RWPE2 (cell line): ENCODE results near the gene CNOT2.

Experiments
- ATAC-seq: fragments of 200-7000 bp; cut with Tn5 transposase; 3 replicates; pipeline ENCODE4 v1.9.1; 2021; ENCODE audit warnings: low read depth
- DNase-seq: peaks from one replicate; pipeline ENCODE4 v3.0.0-alpha.2; 2020; ENCODE audit warnings: low spot score
- H3K27ac ChIP-seq: fragments of 450-650 bp; 2 replicates; pipeline ENCODE4 v1.5.1; 2017; ENCODE audit warnings: mild to moderate bottlenecking; ENCODE audit not compliant: poor library complexity, severe bottlenecking
- H3K27me3 ChIP-seq: fragments of 250-450 bp; sonication (Bioruptor Pico); 2 replicates; pipeline ENCODE4 v1.5.1; 2021; ENCODE audit warnings: mild to moderate bottlenecking, moderate library complexity; ENCODE audit not compliant: insufficient read depth, poor library complexity, severe bottlenecking
- H3K36me3 ChIP-seq: fragments of 250-450 bp; sonication (Bioruptor Pico); 2 replicates; pipeline ENCODE4 v1.5.1; 2020; ENCODE audit warnings: low read depth, mild to moderate bottlenecking, moderate library complexity
- H3K4me1 ChIP-seq: fragments of 250-450 bp; sonication (Bioruptor Pico); 2 replicates; pipeline ENCODE4 v1.5.1; 2021; ENCODE audit warnings: mild to moderate bottlenecking, moderate library complexity; ENCODE audit not compliant: insufficient read depth, poor library complexity, severe bottlenecking
- H3K4me3 ChIP-seq: fragments of 250-450 bp; sonication (Bioruptor Pico); 2 replicates; pipeline ENCODE4 v1.5.1; 2021; ENCODE audit warnings: mild to moderate bottlenecking, moderate library complexity; ENCODE audit not compliant: severe bottlenecking
- H3K9me3 ChIP-seq: fragments of 250-450 bp; sonication (Bioruptor Pico); 2 replicates; pipeline ENCODE4 v1.5.1; 2021; ENCODE audit warnings: mild to moderate bottlenecking, moderate library complexity; ENCODE audit not compliant: severe bottlenecking
- TF ChIP-seq, protein P1 (sequence below): fragments of 450-650 bp; IDR thresholded peaks from one replicate; pipeline ENCODE4 v1.5.1; 2017; ENCODE audit warnings: mild to moderate bottlenecking, moderate library complexity; ENCODE audit not compliant: poor library complexity, severe bottlenecking

The CNOT2 gene

DNA sequence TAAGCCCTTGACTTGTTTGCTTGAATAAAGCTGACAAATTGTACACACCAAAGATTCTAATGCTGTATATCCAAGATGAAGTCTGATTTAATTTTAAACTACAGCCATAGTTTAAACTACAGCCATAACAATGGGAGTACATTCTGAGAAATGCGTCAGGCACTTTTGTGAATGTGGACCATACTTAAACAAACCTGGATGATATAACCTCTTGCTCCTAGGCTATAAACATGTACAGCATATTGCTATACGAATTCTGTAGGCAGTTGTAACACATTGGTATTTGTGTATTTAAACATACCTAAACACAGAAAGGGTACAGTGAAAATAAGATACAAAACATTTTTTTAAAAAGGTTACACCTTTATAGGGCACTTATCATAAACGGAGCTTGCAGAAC lies 63.4 kb downstream of the CNOT2 start:
- no peak overlapping the region for H3K4me3 ChIP-seq
- H3K4me1 ChIP-seq: no peaks in the 10 kb centered on the region
- peaks cover 4% of the 10 kb centered on the region; the same call in 1 of the 2 replicates for H3K36me3 ChIP-seq
- no peaks in the 10 kb centered on the region for H3K27me3 ChIP-seq
- TF ChIP-seq, protein P1, sequence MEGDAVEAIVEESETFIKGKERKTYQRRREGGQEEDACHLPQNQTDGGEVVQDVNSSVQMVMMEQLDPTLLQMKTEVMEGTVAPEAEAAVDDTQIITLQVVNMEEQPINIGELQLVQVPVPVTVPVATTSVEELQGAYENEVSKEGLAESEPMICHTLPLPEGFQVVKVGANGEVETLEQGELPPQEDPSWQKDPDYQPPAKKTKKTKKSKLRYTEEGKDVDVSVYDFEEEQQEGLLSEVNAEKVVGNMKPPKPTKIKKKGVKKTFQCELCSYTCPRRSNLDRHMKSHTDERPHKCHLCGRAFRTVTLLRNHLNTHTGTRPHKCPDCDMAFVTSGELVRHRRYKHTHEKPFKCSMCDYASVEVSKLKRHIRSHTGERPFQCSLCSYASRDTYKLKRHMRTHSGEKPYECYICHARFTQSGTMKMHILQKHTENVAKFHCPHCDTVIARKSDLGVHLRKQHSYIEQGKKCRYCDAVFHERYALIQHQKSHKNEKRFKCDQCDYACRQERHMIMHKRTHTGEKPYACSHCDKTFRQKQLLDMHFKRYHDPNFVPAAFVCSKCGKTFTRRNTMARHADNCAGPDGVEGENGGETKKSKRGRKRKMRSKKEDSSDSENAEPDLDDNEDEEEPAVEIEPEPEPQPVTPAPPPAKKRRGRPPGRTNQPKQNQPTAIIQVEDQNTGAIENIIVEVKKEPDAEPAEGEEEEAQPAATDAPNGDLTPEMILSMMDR: no peak
- no peak for DNase-seq
- no peak for ATAC-seq
- H3K9me3 ChIP-seq: no peaks in the 10 kb centered on the region
- no peak overlapping the region for H3K27ac ChIP-seq

- Histone ChIP-seq H3K4me1 (no peaks in the 10 kb centered on the region), H3K36me3 (peaks cover 15% of the 10 kb centered on the region), H3K4me3 (no peak overlapping the region), H3K27me3 (no peaks in the 10 kb centered on the region), H3K9me3 (no peaks in the 10 kb centered on the region), H3K27ac (no peak overlapping the region)
- ATAC-seq: no peak
- TF ChIP-seq, protein P1: no peak
- no peak for DNase-seq
These were observed 64.6 kb downstream of the CNOT2 start for GRCh38 chr12:70307868-70308267.

GRCh38 chr12:70309348-70309747 lies 66.1 kb downstream of the CNOT2 start:
- DNase-seq: no peak
- no peak overlapping the region for H3K27ac ChIP-seq
- TF ChIP-seq, protein P1: no peak
- H3K9me3 ChIP-seq: no peaks in the 10 kb centered on the region
- ATAC-seq: no peak
- H3K36me3 ChIP-seq: peaks cover 18% of the 10 kb centered on the region
- H3K4me1 ChIP-seq: no peaks in the 10 kb centered on the region
- no peak overlapping the region for H3K4me3 ChIP-seq
- no peaks in the 10 kb centered on the region for H3K27me3 ChIP-seq

- H3K27me3 ChIP-seq: no peaks in the 10 kb centered on the region
- DNase-seq (no peak), ATAC-seq (no peak)
- peaks cover 25% of the 10 kb centered on the region for H3K36me3 ChIP-seq
- H3K9me3 ChIP-seq: no peaks in the 10 kb centered on the region
- H3K27ac ChIP-seq: no peak overlapping the region
- H3K4me1 ChIP-seq: no peaks in the 10 kb centered on the region
- TF ChIP-seq, protein P1: no peak
- H3K4me3 ChIP-seq: no peak overlapping the region
These were observed 70.9 kb downstream of the CNOT2 start for GRCh38 chr12:70314145-70314544.

DNA sequence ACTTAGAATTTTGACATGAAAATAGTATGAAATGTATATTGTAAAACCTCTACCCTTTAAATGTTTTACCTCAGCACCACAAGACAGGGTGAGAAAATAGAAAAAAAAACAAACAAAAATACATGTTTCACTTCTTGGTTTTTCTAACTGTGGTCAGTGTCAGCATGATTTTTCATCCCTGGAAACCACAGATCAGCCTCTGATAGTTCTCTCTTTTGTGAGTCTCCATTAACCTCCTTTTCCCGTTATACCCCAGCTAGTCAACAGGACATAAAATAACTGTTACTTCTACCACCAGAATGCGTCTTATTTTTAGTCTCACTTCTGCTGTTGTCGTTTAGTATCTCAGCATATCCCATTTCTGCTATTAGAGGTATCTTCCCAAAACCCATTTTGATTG lies 74.5 kb downstream of the CNOT2 start:
- Histone ChIP-seq H3K36me3 (peaks cover 11% of the 10 kb centered on the region), H3K9me3 (no peaks in the 10 kb centered on the region), H3K4me1 (no peaks in the 10 kb centered on the region), H3K27ac (no peak overlapping the region), H3K27me3 (no peaks in the 10 kb centered on the region), H3K4me3 (no peak overlapping the region)
- DNase-seq: no peak
- ATAC-seq: no peak
- TF ChIP-seq, protein P1: no peak
